Spleen (tissue), 7 donors: ENCODE measurements around the gene PLCB2.

Source experiments
- CTCF ChIP-seq, 11 experiments: fragments of 200-600 bp in 7 of 11; fragments of 450-650 bp in 4 of 11; sonication (generic) in 4 of 11; IDR thresholded peaks in 8 of 11; conservative IDR thresholded peaks in 3 of 11; 1 replicate in 7 of 11; 2 replicates in 4 of 11; pipeline versions ENCODE4 v1.4.0 to v1.8.0; 2016 to 2021; ENCODE audit warnings: antibody characterized with exemption in 11 of 11, inconsistent platforms in 4 of 11, mild to moderate bottlenecking in 1 of 11
- POLR2A ChIP-seq, 3 donors: fragments of 450-650 bp; IDR thresholded peaks; one replicate each; pipeline ENCODE4 v1.5.1; 2017; ENCODE audit warnings: antibody characterized with exemption in 3 of 3, mild to moderate bottlenecking in 1 of 3
- POLR2AphosphoS5 ChIP-seq, 3 donors: sonication (generic); formaldehyde crosslinking; IDR thresholded peaks; one replicate each; pipeline ENCODE4 v1.5.1; 2017; ENCODE audit warnings: antibody characterized with exemption in 3 of 3
- donor health status: DM: no; HTN: no; CAD: no; lungs with moderate emphysema.
- donor health status: DM: no; HTN: no; CAD: no.
- donor health status: DM: no; HTN: no; CAD: no.

GRCh38 chr15:40297356-40297755 is 10.4 kb downstream of the PLCB2 start:
- no peak for TF ChIP-seq CTCF (IDR thresholded peaks at IDR 0.05 in 8 of 11, conservative IDR thresholded peaks at IDR 0.05 in 3 of 11)
- TF ChIP-seq POLR2A (IDR thresholded peaks at IDR 0.05) = no peak
- no peak for TF ChIP-seq POLR2AphosphoS5 (IDR thresholded peaks at IDR 0.05)
